ENCODE data around the gene MLYCD.
A peak's percentile ranks its signal among the peaks of the same experiment; 100 is the strongest.

Gene MLYCD

GRCh38 chr16:83958137-83958845, 59.4 kb downstream of the MLYCD start:
- peak; percentile 21 for DNase-seq

DNA sequence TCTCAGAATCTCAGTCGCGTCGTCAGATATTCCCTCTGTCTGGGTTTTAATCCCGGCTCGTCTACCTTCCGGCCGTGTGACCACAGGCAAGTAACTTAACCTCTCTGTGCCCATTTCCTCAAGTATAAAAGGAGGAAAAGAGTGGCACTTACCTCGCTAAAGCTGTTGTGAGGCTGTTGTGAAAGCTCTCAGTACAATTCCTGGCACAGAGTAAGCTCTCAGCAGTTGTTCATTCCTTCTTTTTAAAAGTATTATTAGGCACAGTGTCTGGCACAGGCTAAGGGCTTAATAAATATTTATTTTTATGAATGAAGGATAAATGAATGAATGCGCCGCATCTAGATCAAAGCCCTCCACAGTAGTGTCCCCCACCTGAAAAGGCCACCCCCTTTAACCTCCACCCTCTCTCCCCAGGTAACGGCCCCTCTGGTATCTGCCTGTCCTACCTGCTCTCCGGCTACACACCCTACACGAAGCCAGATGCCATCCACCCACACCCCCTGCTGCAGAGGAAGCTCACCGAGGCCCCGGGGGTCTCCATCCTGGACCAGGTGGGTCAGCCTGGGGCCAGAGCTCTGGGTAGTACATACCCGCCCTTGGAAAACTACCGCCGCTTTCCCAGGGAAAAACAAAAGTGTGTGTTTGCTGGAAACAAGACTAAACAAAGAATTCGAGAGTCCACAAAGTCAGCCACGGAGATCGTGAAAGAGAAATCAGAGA, 60.1 kb downstream of the MLYCD start:
- no peak for DNase-seq

DNA sequence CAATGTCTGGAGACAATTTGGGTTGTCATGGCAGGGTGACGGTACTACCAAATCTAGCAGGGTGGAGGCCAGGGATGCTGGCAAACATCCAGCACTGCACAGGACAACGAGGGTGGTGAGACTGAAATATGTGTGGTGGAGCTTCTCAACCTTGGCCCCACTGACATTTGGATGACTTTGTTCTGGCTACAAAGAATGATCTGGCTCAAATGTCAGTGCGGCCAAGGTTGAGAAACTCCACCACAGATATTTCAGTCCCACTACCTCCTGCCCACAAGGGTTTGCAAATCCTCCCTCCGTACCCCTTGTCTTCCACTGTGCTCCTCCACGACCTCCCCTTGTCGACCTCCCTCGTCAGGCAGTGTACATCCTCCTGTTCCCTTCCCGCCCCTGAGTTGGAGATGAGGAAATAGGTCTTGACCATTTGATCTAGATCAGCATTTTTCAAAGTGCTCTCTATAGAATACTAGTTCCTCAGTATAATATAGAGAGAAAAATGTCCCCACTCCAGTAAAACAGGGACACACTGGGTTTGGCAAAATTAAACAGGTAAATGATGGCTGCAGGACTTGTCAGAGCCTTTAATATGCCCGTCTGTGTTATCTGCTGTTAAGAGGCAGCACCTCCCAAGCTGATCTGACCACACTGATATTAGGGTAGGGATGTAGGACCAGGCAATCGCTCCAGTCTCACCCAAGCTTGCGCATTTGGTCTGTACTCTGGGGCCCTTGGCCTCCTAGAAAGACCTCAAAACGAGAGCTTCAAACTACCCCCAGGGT, 60.9 kb downstream of the MLYCD start:
- no peak for DNase-seq

DNA sequence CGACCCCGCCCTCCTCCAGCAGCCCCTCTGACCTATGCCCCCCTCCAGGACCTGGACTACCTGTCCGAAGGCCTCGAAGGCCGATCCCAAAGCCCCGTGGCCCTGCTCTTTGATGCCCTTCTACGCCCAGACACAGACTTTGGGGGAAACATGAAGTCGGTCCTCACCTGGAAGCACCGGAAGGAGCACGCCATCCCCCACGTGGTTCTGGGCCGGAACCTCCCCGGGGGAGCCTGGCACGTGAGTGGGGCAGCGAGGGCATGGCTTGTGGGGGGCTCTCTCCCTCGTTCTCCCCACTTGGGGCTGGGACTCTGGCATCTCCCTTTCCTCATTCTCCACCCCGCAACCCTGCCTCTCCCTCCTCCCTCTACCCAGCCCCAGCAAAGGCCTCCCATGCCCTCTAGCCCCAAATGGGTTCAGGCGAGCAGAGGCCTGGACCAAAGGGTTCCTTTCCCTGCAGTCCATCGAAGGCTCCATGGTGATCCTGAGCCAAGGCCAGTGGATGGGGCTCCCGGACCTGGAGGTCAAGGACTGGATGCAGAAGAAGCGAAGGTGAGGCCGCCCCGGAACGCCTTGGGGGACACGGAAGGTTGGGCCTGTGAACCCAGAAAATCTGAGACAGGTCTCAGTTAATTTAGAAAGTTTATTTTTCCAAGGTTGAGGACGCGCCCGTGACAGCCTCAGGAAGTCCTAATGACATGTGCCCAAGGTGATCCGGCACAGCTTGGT, 61.8 kb downstream of the MLYCD start:
- no peak for DNase-seq

- DNase-seq: no peak
Measured at GRCh38 chr16:83961591-83961990, 62.7 kb downstream of the MLYCD start.

DNA sequence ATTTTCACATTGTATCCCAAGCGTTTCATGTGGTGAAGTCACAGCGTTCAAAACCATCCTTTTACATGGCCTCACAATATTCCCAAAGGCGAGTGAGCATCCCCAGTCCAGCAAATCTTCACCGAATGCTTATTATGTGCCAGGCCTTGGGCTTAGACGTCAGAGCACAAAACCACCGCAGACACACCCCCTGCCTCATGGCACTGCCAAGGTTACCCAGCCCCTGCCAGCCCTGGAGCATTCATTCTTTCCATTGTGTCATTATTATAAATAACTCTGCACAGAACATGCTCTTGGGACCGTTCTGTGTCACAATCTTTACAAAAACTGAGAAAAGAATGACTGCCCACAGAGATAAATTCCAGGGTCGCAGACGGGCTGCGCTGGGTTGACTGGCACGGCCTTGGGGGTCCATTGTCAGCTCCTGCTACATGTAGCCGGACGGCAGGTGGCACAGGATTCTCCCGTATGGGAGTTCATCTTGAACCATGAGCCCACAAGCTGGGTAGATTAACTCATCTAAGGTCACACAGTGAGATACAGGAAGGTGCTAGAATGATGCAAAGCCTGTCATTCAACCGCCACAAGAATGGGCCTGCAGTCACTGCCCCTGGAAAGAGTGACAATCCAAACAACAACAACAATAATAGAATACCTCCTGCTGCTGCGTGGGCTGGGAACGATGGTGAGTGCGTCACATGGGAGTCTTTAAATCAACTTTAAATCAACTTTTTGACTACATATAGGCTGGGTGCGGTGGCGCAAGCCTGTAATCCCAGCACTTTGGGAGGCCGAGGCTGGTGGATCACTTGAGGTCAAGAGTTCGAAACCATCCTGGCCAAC, 64.6 kb downstream of the MLYCD start:
- DNase-seq: no peak

DNA sequence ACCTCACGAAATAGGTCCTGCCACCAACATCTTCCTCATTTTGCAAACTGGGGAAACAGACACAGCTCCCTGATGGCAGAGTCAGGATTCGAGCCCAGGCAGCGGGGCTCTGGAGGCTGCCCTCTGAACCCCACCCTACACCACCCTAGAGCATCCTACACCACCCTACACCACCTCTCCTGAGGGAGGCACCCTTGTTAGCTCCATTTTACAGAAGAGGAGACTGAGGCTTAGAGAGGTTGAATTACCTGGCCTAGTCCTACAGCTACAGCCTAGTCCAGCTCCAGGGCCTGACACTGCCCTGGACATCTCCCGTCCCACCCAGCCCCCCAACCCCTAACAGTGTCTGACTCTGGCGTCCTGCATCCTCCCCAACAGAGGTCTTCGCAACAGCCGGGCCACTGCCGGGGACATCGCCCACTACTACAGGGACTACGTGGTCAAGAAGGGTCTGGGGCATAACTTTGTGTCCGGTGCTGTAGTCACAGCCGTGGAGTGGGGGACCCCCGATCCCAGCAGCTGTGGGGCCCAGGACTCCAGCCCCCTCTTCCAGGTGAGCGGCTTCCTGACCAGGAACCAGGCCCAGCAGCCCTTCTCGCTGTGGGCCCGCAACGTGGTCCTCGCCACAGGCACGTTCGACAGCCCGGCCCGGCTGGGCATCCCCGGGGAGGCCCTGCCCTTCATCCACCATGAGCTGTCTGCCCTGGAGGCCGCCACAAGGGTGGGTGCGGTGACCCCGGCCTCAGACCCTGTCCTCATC, 65.9 kb downstream of the MLYCD start:
- DNase-seq: no peak

DNA sequence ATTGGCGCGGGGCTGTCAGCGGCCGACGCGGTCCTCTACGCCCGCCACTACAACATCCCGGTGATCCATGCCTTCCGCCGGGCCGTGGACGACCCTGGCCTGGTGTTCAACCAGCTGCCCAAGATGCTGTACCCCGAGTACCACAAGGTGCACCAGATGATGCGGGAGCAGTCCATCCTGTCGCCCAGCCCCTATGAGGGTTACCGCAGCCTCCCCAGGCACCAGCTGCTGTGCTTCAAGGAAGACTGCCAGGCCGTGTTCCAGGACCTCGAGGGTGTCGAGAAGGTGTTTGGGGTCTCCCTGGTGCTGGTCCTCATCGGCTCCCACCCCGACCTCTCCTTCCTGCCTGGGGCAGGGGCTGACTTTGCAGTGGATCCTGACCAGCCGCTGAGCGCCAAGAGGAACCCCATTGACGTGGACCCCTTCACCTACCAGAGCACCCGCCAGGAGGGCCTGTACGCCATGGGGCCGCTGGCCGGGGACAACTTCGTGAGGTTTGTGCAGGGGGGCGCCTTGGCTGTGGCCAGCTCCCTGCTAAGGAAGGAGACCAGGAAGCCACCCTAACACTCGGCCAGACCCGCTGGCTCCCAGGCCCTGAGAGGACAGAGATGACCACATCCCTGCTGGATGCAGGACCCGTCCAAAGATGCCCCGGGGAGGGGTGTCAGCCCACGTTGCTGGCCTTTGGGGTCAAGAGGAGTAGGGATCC, 66.7 kb downstream of the MLYCD start:
- DNase-seq: no peak

DNA sequence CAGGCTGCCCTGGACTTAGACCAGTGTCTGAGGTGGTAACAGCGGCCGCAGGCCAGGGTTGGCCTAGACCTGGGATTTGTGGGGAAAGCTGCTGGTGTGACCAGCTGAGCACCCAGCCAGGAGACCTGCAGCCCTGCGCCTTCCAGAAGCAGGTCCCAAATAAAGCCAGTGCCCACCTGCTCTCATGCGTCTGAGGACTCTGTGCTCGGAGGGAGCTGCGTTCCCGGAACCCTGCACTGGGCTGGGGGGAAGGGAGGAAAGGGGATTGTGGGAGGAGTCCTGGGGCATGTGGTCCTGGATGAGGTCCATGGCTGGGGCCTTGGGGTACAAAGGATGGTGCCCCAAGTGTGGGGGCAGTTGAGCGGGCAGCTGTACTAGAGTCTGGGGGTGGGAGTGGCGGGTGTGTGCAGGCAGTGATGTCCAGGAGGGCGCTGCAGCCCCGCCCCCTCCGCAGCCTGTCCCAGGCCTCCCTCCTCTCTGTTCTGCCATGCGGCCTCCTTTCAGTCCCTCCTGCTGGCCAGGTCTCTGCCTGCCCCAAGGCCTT, 67.3 kb downstream of the MLYCD start:
- no peak for DNase-seq

- no peak for DNase-seq
Measured at GRCh38 chr16:83967091-83967490, 68.2 kb downstream of the MLYCD start.

DNA sequence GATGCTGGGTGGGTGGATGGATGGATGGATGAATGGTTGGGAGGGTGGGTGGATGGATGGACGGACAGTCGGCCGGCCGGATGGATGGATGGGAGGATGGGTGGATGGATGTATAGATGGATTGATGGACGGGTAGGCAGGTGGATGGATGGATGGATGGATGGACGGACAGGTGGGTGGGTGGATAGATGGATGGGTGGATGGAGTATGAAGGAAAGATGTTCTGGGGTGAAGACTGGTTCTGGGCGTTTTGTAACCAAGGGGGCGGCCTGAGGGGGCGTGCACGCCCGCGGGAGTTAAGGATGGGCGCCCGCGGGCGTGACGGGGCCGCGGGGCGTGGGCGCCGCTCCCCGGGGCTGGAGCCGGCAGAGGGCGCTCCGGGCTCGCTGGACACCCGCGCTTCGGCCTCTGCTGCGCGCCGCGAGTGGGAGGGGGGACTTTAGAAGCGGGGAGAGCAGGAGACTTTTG, 69.0 kb downstream of the MLYCD start, which contains the start of gene NECAB2:
NECAB2 (plus strand) TSS at position 407 of the 468 bp plus-strand sequence. CDS start 405 bp downstream, outside the sequence.
- peak; percentile 22 for DNase-seq

DNA sequence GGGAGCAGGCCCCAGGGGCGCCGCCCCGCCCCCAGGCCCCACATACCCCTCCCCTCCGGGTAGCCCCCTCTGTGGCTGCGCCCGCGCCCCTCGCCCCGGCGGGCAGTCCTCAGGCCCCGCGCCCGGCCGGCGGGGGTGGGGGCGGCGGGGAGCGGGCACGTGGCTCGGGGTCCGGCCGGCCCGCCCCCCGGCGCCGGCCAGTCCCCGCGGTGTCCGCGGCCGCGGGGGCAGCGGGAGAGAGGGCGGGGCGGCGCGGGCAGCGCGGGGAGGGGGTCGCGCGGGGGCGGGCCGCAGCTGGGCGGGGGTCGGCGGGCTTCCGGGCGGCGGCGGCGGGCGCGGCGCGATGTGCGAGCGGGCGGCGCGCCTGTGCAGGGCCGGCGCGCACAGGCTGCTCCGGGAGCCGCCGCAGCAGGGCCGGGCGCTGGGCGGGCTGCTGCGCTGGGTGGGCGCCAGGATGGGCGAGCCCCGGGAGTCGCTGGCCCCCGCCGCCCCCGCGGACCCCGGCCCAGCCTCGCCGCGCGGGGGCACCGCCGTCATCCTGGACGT, 69.5 kb downstream of the MLYCD start:
- no peak for DNase-seq

DNA sequence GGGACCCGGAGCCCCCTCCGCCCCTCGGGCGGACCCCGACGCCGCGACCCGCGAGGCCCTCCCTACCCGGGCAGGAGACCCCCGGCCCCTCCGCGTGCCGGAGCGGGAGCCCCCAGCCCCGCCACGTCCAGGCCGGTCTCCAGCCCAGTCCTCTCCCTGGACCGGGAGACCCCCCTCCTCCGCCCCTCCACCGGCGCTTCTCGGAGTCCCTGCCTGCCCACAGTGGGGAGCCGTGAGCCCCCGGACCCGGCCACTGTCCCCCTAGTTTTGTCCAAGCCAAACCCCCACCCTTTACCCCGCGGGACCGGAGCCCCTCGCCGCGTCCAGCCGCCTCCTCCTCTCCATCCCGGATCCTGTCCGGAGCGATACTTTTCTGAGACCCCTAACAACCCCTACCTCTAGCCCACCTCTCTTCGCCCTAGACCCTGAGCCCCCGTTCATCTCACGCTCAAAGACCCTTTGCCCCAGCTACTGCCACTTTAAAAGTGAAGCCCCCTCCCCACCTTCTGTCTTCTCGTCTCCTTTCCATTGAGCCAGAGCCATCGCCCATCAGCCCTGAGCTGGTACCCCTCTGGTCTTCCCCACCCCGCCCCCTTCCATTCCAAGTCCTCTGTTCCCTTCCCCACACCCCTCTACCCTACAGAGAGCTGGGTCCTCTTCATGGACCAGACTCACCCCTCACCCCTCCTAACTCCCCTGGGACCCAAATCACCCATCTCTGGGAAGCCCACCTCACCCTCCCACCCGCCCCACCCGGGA, 70.2 kb downstream of the MLYCD start:
- no peak for DNase-seq

DNA sequence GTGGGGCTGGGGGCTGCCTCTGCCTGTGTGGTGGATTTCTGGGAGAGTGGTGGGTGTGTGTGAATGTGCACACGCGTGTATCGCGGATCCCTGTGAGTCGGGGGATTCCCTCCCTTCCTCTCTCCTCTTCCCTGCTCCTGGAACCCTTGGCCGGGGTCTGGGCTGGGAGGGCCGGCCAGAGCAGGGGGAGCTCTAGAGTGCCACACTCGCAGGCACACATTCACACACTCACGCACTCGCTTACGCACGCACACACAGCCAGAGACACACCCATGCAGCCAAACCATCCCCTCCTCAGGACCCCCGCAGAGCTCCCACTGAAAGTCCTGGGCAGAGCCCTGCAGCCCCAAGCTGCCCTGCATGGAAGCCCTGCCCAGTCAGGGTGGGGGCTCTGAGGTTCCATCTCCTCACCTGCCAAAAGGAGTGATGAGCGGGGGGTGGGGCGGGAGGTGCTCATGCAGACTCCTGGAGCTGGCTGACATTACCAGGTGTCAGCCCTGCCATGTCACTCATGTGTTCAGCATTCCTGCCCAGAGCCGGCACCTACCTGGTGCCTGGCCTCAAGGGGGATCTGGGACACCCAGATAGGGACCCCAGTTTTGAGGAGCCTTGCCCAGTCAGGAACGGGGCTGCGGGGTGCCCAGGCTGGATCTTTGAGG, 71.0 kb downstream of the MLYCD start:
- no peak for DNase-seq

DNA sequence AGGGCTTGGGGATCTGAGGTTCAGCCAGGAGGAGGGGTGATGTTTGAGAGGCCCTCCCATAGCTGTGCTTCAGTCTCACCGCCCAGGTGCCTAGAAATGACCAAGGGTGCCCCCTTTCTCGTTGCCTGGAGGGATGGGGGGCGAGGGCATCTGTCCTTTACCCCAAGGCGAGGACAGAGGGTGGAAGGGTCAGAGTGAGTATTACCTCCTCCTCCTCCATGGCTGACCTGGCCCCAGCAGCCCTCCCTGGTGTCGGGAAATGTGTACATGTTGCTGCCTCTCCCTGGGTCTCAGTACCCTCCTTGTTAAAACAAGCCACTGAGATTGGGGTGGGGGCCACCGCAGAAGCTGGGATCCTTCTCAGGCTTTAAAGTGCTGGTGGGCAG, 71.5 kb downstream of the MLYCD start:
- no peak for DNase-seq

GRCh38 chr16:83971165-83972130, 72.5 kb downstream of the MLYCD start:
- no peak for DNase-seq

All from NCI-H226 (cell line).